Superior temporal gyrus (tissue), 1 donor: ENCODE measurements around the gene RIN2.

Source experiments
- DNase-seq: peaks from one replicate; pipeline ENCODE4 v3.0.0-alpha.2; 2016; ENCODE audit errors: extremely low spot score

Gene RIN2, protein sequence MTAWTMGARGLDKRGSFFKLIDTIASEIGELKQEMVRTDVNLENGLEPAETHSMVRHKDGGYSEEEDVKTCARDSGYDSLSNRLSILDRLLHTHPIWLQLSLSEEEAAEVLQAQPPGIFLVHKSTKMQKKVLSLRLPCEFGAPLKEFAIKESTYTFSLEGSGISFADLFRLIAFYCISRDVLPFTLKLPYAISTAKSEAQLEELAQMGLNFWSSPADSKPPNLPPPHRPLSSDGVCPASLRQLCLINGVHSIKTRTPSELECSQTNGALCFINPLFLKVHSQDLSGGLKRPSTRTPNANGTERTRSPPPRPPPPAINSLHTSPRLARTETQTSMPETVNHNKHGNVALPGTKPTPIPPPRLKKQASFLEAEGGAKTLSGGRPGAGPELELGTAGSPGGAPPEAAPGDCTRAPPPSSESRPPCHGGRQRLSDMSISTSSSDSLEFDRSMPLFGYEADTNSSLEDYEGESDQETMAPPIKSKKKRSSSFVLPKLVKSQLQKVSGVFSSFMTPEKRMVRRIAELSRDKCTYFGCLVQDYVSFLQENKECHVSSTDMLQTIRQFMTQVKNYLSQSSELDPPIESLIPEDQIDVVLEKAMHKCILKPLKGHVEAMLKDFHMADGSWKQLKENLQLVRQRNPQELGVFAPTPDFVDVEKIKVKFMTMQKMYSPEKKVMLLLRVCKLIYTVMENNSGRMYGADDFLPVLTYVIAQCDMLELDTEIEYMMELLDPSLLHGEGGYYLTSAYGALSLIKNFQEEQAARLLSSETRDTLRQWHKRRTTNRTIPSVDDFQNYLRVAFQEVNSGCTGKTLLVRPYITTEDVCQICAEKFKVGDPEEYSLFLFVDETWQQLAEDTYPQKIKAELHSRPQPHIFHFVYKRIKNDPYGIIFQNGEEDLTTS

DNA sequence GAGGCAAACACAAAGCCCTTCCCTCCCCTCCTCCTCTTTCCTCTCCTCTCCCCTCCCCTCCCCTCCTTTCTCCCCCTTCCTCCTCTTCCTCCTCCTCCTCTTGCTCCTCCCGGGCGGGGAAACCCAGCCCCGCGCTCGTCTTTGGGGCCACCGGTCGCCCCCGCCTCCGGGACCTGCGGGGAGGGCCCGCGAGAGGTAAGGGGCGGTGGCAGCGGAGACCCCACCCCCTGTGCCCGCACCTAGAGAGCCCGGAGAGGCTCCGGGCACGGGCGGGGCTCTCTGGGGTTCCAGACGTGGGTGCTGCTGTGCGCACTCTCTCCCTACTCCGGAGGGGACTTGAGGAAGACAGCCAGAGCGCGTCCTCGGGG lies at the start of gene RIN2:
Gene RIN2, plus strand, starts transcription at position 126 of the 368 bp plus-strand sequence. CDS start 131,344 bp downstream, outside the sequence.
- no peak for DNase-seq

DNA sequence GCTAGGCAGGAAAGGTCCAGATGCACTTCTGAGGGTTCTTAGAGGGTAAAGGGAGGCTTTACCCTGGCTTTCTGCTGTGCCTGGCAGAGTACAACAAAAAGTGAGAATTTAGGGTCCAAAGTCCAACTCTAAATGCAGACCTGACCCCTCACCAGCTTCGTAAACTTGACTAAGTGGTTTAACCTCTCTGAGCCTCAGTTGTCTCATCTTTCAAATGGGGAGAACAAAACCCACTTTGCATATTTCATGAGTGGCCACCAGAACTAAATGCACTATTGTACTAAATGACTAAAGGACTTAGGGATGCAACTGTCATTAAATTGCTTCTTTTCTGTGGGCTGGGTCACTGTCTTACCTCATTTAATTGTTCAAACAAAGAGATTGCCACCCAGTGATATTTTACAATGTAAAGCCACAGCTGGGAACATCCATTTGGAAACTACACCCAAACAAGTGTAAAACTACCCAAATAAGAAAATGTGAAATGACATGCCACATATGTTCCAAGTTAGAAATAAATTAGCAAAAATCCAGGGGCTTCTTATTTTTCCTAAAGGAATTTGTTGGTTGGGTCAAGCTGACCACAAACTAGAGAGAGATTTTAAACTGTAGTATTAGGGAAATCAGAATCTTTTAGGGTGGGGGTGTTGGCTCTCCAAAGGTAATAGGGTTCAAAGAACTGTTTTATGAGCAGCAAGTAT lies 48.3 kb upstream of the RIN2 start:
- DNase-seq = no peak

DNA sequence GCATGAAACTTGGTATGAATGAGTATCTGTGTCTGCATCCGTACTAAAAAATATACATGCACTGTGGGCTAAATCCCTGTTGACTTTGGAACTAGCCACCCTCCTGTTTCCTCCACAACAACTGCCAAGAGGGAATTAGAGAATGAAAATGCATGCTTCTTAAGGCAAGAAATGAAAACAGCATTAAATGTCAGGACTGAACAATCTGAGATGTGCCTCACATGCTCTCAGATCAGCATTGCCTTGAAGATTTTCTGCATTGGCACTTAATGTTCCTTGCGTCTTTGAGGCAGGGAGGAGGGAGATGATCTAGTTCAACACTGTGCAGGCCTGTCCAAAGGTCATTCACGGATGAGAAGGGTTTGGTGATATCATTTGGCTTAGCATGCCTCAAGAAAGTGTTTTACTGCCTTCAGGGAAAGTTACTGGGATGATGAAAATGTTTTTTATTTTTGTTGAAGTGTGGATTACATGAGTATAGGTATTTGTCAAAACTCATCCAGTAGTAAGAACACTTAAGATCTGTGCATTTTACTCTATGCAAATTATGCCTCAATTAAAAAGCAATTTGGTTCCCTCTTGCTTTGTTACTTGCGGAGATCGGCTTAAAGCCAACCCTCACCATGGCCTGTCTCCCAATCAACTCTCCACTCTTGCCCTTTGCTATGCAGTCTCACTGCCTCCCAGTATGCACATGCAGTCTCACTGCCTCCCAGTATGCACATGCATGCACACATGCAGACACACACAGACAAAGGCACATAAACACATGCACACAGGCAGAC lies 47.5 kb upstream of the RIN2 start:
- no peak for DNase-seq

DNA sequence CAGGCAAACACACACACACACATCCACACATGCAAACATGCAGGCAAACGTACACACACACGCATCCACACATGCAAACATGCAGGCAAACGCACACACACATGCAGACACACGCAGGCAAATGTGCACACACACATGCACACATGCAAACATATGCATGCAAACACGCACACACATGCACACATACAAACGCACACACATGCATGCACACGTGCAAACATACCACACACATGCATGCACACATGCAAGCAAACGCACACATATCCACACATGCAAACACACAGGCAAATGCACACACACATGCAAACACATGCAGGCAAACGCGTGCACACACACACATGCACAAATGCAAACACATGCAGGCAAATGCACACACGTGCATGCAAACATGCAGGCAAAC lies 46.9 kb upstream of the RIN2 start:
- no peak for DNase-seq

DNA sequence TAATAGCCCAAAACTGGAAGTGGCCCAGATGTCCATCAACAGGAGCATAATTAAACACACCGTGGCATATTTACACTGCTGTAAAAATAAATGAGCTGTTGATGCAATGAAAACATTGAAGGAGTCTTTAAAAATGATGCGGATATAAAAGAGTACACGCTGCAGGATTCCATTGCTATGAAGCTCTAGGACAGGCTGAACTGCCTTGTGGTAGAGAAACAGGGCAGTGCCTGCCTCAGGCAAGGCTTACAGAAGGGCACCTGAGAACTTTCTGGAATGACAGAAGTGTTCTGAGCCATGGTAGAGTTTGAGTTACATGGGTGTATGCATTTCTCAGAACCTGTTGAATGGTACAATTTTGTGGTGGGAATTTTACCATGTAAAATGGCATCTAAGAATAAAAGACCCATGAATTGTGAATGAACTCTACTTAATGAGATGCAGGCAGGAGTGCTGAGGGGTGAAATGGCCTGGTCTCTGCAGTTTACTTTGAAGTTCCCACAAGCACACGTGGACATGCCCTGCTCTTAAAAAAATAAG lies 45.3 kb upstream of the RIN2 start:
- no peak for DNase-seq

DNA sequence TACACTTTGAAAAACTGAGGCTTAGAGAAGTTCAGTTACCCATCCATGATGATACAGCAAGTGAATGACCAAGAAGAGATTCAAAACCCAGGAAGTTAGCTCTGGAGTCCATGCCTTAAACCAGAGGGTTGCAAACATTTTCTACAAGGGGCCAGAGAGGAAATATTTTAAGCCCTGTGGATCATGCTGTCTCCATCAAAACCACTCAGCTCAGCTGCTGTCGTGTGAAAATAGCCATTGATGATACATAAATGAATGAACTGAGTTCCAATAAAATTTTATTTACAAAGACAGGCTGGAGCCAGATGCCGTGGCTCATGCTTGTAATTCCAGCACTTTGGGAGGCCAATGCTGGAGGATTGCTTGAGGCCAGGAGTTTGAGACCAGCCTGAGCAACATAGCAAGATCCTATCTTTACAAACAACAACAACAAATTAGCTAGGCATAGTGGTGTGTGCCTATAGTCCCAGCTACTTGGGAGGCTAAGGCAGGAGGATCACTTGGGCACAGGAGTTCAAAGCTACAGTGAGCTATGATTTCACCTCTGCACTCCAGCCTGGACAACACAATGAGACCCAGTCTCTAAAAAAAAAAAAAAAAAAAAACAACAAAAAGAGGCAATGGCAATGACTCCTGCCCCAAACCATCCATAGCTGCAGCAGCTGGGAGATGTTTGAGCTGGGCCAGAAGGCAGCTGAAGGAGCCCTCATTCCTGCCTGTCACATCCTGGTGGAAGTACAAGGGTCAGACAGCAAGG lies 44.1 kb upstream of the RIN2 start:
- no peak for DNase-seq

DNA sequence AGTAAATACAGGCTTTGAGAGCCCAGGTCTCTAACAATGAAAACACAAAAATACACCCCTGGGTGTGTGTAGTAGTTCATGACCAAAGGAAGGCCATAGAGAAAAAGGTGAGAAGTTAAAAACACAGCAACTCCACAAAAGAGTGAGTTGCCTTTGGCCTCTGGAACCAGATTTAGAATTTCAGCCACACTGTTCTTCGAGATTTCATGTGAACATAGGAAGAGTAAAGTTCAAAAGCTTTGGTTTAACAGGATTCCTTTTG lies 43.5 kb upstream of the RIN2 start:
- no peak for DNase-seq

DNA sequence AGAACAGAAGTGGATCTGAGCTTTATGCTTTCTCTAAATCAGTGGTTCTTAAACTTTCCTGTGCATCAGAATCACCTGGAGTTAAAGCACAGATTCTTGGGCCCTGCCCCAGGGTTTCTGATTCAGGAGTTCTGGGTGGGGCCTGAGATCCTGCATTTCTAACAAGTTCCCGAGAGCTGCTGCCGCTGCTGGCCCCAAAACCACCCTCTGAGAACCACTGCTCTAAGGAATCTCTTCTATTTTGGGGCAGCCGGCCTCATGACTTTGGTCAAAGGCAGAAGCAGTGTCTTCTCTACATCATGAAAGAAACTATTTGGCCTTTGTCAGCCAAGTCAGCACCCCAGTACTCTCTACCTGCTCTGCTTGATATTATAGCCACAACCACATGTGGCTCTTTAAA lies 42.1 kb upstream of the RIN2 start:
- no peak for DNase-seq

DNA sequence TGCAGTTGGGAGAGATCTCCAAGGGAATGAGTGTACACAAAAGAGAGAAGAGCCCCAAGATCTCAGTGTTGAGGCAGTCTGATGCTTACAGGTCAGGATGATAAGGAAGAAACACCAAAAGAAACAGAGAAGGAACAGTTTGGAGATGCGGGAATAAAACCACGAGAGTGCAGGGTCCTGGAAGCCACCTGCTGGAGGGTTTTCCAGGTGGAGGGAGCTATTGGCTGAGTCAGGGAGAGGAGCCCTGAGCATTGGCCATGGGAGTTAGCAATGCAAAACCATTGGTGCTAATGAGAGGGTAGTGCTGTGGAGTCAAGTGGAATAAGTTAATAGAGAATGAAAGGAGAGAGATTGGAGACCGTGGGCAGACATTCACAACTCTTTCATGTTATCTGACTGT lies 39.2 kb upstream of the RIN2 start:
- no peak for DNase-seq

DNA sequence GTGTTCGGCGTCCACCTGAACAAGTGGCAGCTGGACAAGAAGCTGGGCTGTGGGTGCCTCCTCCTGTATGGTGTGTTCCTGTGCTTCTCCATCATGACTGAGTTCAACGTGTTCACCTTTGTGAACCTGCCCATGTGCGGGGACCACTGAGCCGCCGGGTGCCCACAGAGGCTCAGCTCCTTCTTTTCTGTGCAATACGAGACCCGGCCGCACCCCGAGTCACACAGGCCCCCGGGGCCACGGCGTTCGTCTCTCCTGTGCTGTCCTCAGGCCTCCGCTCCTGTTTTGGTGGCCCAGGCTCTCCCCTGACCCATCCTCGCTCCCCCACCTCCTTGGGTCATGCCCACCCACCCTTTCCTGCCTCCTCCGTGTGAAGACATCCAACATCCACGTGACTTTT lies 37.1 kb upstream of the RIN2 start:
- DNase-seq = no peak

DNA sequence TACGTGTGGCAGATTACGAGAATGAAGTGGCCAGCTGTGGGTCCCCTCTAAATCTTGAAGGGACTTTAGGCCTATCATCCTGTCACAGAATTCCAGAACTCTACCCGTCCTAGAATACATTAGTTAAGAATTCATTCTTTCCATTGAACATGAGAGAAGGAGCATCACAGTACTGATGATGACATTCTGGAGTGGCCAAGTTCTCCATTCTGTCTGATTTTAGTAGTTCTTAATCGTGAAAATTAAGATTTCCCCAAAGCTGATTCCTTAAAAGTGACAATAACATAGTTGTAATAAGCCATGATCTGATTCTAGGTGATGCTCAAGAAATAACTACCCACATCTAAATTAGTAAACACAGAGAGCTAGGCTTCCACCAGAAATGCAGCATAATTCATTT lies 35.0 kb upstream of the RIN2 start:
- DNase-seq = no peak

DNA sequence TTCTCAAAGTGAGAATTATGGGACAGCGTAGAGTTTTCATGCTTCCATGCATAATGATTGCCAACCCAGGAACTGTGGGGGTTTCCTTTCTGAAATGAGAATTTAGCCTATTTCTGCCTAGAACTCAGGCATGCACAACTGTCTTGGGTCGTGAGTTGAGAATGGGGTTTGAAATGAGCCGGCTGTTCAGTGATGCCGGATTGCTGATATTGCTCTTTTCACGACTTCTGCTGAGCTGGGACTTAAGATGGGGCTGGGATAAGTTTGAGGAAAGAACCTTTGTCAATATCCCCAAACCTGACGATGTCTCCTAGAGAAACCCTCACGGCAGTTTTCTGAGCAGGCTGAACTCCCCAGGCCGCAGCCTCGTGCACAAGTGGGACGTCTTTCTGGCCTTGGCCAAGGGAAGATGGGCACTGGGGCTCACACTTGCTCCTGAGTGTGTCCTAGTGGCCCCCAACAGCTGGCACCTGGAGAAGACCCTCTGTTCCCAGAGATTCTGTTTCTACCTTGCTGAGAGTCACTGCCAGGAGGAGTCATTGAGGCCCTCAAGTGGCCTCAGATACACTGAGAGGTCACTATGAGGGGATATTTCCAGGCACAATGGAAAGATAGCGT lies 34.1 kb upstream of the RIN2 start:
- no peak for DNase-seq

DNA sequence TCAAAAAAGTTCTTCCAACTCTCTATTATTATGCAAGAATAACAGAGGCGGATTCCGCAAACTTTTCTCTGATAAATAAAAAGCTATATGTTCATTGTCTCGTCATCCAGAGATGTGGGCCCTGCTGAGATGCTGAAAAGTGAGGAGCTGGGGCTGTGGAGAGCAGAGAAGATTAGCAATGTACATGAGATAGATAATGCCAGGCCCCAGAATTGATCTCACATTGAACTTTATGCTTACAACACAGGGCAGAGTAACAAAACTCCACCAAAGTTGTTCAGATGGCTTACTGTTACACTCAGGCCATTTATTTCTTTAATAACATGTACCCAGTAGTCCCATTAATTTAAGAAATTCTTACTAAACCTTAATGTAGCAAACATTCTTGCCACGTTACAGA lies 32.7 kb upstream of the RIN2 start:
- DNase-seq = no peak

DNA sequence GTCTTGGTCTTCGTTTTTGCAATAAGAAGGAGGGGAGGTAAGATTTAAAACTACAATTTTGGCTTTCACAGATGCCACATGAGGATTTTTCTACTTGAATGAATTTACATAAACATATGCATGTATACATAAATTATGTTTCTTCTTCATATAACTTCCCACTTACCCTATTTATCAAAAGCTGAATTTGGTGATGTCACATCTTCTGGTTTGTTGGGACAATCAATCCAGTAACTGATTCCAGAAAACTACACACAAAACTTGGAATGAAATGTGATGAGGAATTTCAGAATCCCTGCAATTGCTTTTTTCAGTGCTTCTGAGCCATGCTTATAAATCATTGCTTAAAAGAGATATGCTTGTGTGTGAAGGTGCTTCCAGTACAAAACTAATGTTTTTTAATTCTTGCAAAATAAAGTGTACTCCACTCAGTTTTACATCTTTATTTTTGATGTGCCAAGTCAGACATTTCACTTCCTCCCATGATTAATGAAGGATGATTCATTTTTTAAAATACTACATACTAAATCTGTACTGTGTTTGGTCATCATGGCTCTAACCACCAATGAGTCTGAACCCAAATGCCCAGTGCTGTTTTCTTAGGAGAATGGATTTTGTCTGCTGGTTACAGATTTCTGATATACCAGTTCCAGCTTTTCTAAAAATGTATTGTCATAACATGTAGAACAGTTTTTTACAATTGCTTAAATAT lies 32.1 kb upstream of the RIN2 start:
- no peak for DNase-seq

DNA sequence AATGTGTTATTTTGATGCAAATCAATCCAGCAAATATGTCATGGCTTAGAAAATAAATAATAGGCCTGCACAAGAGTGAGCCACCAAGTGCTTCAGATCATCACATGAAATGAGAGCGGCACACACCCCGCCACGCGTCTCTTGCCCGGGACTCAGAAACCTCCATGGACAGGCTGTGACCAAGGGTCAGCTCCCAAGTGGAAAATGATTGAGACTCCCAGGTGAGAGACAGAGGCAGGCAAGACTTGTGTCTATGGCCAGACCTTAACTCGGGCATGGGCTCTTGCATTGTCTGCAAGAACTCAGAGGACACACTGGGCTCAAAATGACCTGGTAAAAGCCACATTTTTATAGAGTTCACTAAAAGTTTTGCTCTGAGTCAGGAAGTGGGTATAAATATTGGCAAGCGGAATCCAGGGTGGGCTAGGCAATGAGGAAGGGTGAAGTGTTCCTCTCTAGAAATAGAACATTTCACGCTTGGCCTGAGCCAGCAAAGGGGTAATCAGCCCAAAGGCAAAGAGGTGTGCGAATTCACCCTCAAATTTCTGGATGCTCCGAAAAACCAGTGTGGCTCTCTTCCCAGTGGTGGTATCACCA lies 30.7 kb upstream of the RIN2 start:
- no peak for DNase-seq

DNA sequence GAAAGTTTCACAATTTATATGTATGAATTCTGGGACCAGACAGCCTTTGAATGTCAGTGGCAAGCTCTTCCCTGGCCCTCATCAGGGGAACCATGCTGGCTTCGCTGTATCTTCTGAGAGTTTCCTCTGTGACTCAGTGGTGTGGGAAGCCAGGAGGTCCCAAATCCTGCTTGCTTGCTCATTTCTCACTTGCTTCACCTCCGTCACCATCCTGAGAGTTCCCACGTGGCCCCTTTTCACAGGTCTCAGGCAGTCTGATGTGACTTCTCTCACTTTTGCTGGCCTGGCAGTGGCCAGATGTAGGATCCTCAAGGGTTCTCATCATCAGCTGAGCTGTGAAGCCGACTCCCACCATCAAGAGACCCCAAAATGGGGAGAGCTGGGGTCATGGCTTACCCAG lies 28.4 kb upstream of the RIN2 start:
- DNase-seq = no peak

DNA sequence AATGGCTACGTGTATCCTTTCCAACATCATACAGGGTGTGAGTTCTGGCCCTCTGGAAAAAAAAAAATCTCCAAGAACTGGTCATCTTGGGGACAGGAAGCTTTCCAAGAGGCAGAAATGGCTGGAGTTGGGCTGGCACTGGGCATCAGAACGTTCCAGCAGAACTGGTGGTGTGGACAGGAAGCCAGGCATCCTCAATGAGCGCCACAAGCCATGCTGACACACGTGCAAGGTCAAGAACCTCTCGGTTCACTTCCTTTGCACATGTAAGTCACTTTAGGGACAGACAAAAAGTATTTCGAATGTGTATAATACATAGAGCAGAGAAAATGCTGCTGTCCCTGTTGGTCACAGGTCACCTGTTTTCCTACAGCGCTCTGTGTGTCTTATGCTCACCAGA lies 27.4 kb upstream of the RIN2 start:
- no peak for DNase-seq

DNA sequence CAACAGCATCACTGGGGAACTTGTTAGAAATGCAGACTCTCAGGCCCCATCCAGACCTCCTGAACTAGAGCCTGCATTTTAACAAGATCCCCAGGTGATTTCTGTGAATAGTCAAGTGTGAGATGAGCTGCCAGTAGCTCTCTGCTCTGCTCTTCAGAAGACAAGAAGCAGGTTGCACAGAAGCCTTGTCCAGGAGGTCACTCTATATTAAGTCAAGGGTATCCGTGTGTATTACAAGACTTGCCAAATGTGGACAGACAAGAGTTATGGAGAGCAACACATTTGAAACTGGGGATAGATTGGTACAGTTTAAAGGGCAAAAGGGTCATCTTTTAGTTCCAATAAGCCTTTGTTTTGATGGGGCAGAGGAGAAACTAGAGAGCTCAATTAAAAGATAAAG lies 23.2 kb upstream of the RIN2 start:
- no peak for DNase-seq

DNA sequence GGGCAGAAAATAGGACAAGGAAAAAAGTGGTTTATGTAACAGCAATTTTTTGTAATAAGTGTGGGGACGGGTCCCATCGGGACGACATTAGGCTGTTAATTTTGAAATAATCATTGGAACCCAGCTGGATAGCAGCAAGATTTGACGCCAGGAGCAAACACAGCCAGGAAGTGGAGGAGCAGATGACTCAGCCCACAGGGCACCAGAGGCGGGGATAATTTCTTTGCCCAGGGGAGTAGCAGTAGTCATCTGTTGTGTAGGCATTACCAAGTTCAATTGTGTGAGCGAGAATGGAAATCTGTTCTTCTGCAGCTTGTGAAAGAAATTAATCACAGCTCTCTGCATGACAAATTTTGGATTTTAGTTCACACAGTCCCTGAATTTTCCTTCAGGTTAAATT lies 22.6 kb upstream of the RIN2 start:
- DNase-seq = peak; percentile 63
